AG04450 (cell line): ENCODE data around the gene PERP. TPM values are rescaled to one million over a fixed set of nuclear protein-coding genes. Genes with fewer than 3 reads are reported as not detected.
A peak's percentile ranks its signal among the peaks of the same experiment; 100 is the strongest.

Experiments
- CTCF ChIA-PET: fragments of 300-600, 350-600 bp; formaldehyde crosslinking; extraction: SDS; loops from one replicate; lab custom pipeline; 2022; ENCODE audit warnings: antibody characterized with exemption, inconsistent platforms; lab: Charles Lee
- POLR2A ChIA-PET: fragments of 350-600 bp; formaldehyde crosslinking; extraction: SDS; loops from one replicate; lab custom pipeline; 2021; ENCODE audit warnings: antibody characterized with exemption, inconsistent platforms; lab: Yijun Ruan, JAX
- DNase-seq: peaks from one replicate; pipeline ENCODE4 v3.0.0-alpha.2; 2011; ENCODE audit warnings: low read depth, low spot score
- H3K27ac ChIP-seq: one replicate; pipeline ENCODE4 v1.5.1; 2012; ENCODE audit warnings: low read depth, low read length, control low read depth
- H3K27me3 ChIP-seq: one replicate; pipeline ENCODE4 v1.6.0; 2012; ENCODE audit warnings: low read length; ENCODE audit not compliant: control insufficient read depth, insufficient read depth
- H3K4me3 ChIP-seq: 2 replicates; pipeline ENCODE4 v1.5.1; 2011; ENCODE audit warnings: mild to moderate bottlenecking, low read depth, low read length, control low read depth
- H3K9me3 ChIP-seq: 2 replicates; pipeline ENCODE4 v1.5.1; 2012; ENCODE audit warnings: low read length; ENCODE audit not compliant: control insufficient read depth, insufficient read depth
- CTCF ChIP-seq: IDR thresholded peaks from 2 replicates; pipeline ENCODE4 v1.5.1; 2011; ENCODE audit warnings: low read depth, low read length, control low read depth, inconsistent platforms
- polyA plus RNA-seq: library from polyadenylated mRNA; depleted of rRNA; stranded (reverse); fragments of >200 nt; gene quantifications from 2 replicates; pipeline ENCODE4 v1.2.3, GENCODE V29; 2011

PERP gene
- polyA plus RNA-seq, 1 experiment, result 47.6 TPM

- no peak for DNase-seq
- H3K9me3 ChIP-seq, result no peaks in the 10 kb centered on the region
- CTCF ChIA-PET, result interaction anchor here (0.5 to 10.5 kb wide), 16 partner anchors 10 to 649 kb away, joined by 3 to 98 read pairs (median 4); partner anchors contain the start of gene HEBP2
- POLR2A ChIA-PET, result no interaction called here
- no peak overlapping the region for H3K4me3 ChIP-seq
- H3K27me3 ChIP-seq, result peaks cover 18% of the 10 kb centered on the region
- H3K27ac ChIP-seq, result no peak overlapping the region
- TF ChIP-seq CTCF, result no peak
Observed at GRCh38 chr6:138117376-138117914, 10.2 kb upstream of the PERP start.

GRCh38 chr6:138116661-138116999, 9.4 kb upstream of the PERP start:
- DNase-seq, result no peak
- Histone ChIP-seq H3K9me3 (no peaks in the 10 kb centered on the region), H3K4me3 (no peak overlapping the region), H3K27ac (no peak overlapping the region), H3K27me3 (peaks cover 19% of the 10 kb centered on the region)
- ChIA-PET CTCF (interaction anchor here (0.6 to 10.5 kb wide), 39 partner anchors 11 to 1670 kb away, joined by 3 to 98 read pairs (median 4); partner anchors contain the start of gene HEBP2), POLR2A (no interaction called here)
- no peak for TF ChIP-seq CTCF

GRCh38 chr6:138115877-138116660, 8.8 kb upstream of the PERP start:
- CTCF ChIA-PET, result interaction anchor here (0.6 to 10.5 kb wide), 54 partner anchors 10 to 1670 kb away, joined by 3 to 98 read pairs (median 4); partner anchors contain the start of gene HEBP2
- TF ChIP-seq CTCF, result peak; percentile 65
- peaks cover 23% of the 10 kb centered on the region for H3K27me3 ChIP-seq
- no peak overlapping the region for H3K27ac ChIP-seq
- H3K9me3 ChIP-seq, result no peaks in the 10 kb centered on the region
- peak; percentile 37 for DNase-seq
- H3K4me3 ChIP-seq, result no peak overlapping the region
- POLR2A ChIA-PET, result no interaction called here

- H3K27me3 ChIP-seq, result peaks cover 23% of the 10 kb centered on the region
- CTCF ChIA-PET, result interaction anchor here (0.5 to 10.5 kb wide), 28 partner anchors 10 to 1254 kb away, joined by 3 to 98 read pairs (median 4); partner anchors contain the start of gene HEBP2
- H3K4me3 ChIP-seq, result no peak overlapping the region
- no peak overlapping the region for H3K27ac ChIP-seq
- DNase-seq, result no peak
- POLR2A ChIA-PET, result no interaction called here
- TF ChIP-seq CTCF, result no peak
- H3K9me3 ChIP-seq, result no peaks in the 10 kb centered on the region
Observed at GRCh38 chr6:138115201-138115600, 8.0 kb upstream of the PERP start.
